ENCODE measurements around the gene OR9A2. TPM values are rescaled to one million over a fixed set of nuclear protein-coding genes. Genes with fewer than 3 reads are reported as not detected.

Gene OR9A2
- total RNA-seq, 1 donor from 2014 or later, result not detected

GRCh38 chr7:143063741-143064140 lies 36.8 kb upstream of the OR9A2 start:
- Histone ChIP-seq H3K36me3 (no peaks in the 10 kb centered on the region), H3K27ac (no peak overlapping the region), H3K4me3 (no peak overlapping the region), H3K27me3 (ENCODE audit: low read depth) (no peaks in the 10 kb centered on the region), H3K9me3 (no peaks in the 10 kb centered on the region), H3K4me1 (no peaks in the 10 kb centered on the region)
- ATAC-seq (no peak), DNase-seq (no peak)
- intact Hi-C loops (cut with DNase I), result no loop called here
- no peak for TF ChIP-seq CTCF (IDR thresholded peaks at IDR 0.05)

DNA sequence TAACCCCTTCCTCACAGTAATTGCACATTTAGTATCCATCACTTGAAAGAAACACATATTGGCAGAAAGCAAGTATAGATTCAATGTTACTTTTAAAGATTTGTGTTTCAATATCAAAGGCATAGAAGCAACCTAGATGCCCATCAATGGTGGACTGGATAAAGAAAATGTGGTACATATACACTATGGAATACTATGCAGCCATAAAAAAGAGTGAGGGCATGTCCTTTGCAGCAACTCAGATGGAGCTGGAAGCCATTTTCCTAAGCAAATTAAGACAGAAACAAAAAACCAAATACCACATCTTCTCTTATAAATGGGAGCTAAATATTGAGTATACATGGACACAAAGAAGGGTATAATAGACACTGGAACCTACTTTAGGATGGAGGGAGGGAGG lies 28.8 kb upstream of the OR9A2 start:
- intact Hi-C loops (cut with DNase I), result no loop called here
- ATAC-seq (no peak), DNase-seq (no peak)
- Histone ChIP-seq H3K27ac (no peak overlapping the region), H3K4me3 (no peak overlapping the region), H3K36me3 (no peaks in the 10 kb centered on the region), H3K9me3 (no peaks in the 10 kb centered on the region), H3K27me3 (ENCODE audit: low read depth) (no peaks in the 10 kb centered on the region), H3K4me1 (no peaks in the 10 kb centered on the region)
- TF ChIP-seq CTCF (IDR thresholded peaks at IDR 0.05), result no peak

GRCh38 chr7:143054621-143055020 lies 27.7 kb upstream of the OR9A2 start:
- DNase-seq, result no peak
- Histone ChIP-seq H3K27ac (no peak overlapping the region), H3K27me3 (ENCODE audit: low read depth) (no peaks in the 10 kb centered on the region), H3K4me1 (no peaks in the 10 kb centered on the region), H3K36me3 (no peaks in the 10 kb centered on the region), H3K9me3 (no peaks in the 10 kb centered on the region), H3K4me3 (no peak overlapping the region)
- TF ChIP-seq CTCF (IDR thresholded peaks at IDR 0.05), result no peak
- ATAC-seq, result no peak
- intact Hi-C loops (cut with DNase I), result no loop called here

GRCh38 chr7:143052041-143052440 lies 25.1 kb upstream of the OR9A2 start, which contains the start of gene OR6V1:
Gene OR6V1 (plus strand): TSS chr7:143052341. CDS start chr7:143052341, 0 bp downstream.
- DNase-seq (no peak), ATAC-seq (no peak)
- Histone ChIP-seq H3K27me3 (ENCODE audit: low read depth) (no peaks in the 10 kb centered on the region), H3K36me3 (no peaks in the 10 kb centered on the region), H3K9me3 (no peaks in the 10 kb centered on the region), H3K4me1 (no peaks in the 10 kb centered on the region), H3K27ac (no peak within 1 kb of the TSS), H3K4me3 (no peak within 1 kb of the TSS)
- no peak for TF ChIP-seq CTCF (IDR thresholded peaks at IDR 0.05)
- intact Hi-C loops (cut with DNase I), result no loop called here

DNA sequence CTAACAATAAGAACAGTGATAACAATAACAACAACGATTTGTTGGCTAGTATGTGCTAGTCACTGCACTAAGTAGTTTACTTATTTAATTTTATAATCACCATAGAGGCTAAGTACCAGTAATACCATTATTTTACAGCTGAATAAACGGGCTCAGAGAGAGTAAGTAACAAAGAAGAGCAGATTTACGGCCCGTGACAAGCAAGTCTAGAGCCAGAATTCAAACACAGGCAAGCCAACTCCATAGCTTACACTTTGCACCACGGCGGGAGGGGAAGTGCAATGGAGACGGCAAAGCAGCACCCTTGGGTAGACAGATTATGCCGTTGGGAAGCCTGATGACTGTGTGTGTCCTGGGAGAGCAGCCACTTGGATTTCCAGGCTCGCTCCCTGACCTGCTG lies 24.0 kb upstream of the OR9A2 start:
- no peak overlapping the region for H3K4me3 ChIP-seq
- no peaks in the 10 kb centered on the region for H3K36me3 ChIP-seq
- H3K27ac ChIP-seq, result no peak overlapping the region
- H3K9me3 ChIP-seq, result no peaks in the 10 kb centered on the region
- intact Hi-C loops (cut with DNase I), result no loop called here
- DNase-seq, result no peak
- no peak for TF ChIP-seq CTCF (IDR thresholded peaks at IDR 0.05)
- H3K27me3 ChIP-seq (ENCODE audit: low read depth), result no peaks in the 10 kb centered on the region
- peaks cover 6% of the 10 kb centered on the region for H3K4me1 ChIP-seq
- no peak for ATAC-seq

- Histone ChIP-seq H3K4me3 (no peak overlapping the region), H3K4me1 (peaks cover 6% of the 10 kb centered on the region), H3K27ac (no peak overlapping the region), H3K36me3 (no peaks in the 10 kb centered on the region), H3K9me3 (no peaks in the 10 kb centered on the region), H3K27me3 (ENCODE audit: low read depth) (no peaks in the 10 kb centered on the region)
- ATAC-seq (no peak), DNase-seq (no peak)
- intact Hi-C loops (cut with DNase I), result no loop called here
- TF ChIP-seq CTCF (IDR thresholded peaks at IDR 0.05), result no peak
These were observed 22.4 kb upstream of the OR9A2 start for GRCh38 chr7:143049362-143049761.
